HCT116 (cell line): ENCODE results near the gene GDF2. TPM values are rescaled to one million over a fixed set of nuclear protein-coding genes. Genes with fewer than 3 reads are reported as not detected.

Source experiments
- ATAC-seq: fragments of 200-7000 bp; cut with Tn5 transposase; 2 replicates; pipeline ENCODE4 v1.9.1; 2020; ENCODE audit warnings: mild to moderate bottlenecking, moderate library complexity
- BruUV-seq: library from RNA; stranded (reverse); fragments of 400-500 nt; replicated peaks from 2 replicates; lab custom pipeline; 2021; lab: Mats Ljungman, UMichigan
- CTCF ChIA-PET: fragments of 300-600 bp; sonication (Branson Sonifier 250); formaldehyde crosslinking; loops from one replicate; lab custom pipeline; 2021; ENCODE audit warnings: antibody characterized with exemption; lab: Charles Lee
- POLR2A ChIA-PET: fragments of 300-600, 350-600 bp; sonication (Branson Sonifier 250); formaldehyde crosslinking; loops from one replicate; lab custom pipeline; 2021; ENCODE audit warnings: antibody characterized with exemption; lab: Charles Lee
- RAD21 ChIA-PET, 2 experiments: fragments of 300-600 bp; sonication (Branson Sonifier 250); formaldehyde crosslinking; loops; one replicate each; lab custom pipeline; 2023; ENCODE audit warnings: low total read pairs in 2 of 2; ENCODE audit not compliant: uncharacterized antibody in 2 of 2, unreplicated experiment in 2 of 2, low non-redundant PET in 1 of 2; lab: Charles Lee
- DNase-seq: peaks from one replicate; pipeline ENCODE4 v3.0.0-alpha.2; 2010; ENCODE audit warnings: low read depth, low spot score
- H2AFZ ChIP-seq: fragments of 200-600 bp; shearing (Covaris generic), sonication (generic); 2 replicates; pipeline ENCODE4 v1.6.1; 2017; ENCODE audit warnings: low read depth, mixed run types, mixed read lengths, antibody characterized with exemption, low read length; ENCODE audit not compliant: poor library complexity, severe bottlenecking
- H3K27ac ChIP-seq: 2 replicates; pipeline ENCODE4 v1.5.1; 2012; ENCODE audit warnings: low read depth, low read length
- H3K27me3 ChIP-seq: fragments of 200-600 bp; sonication (generic); 2 replicates; pipeline ENCODE4 v1.6.1; 2016; ENCODE audit warnings: mixed run types, low read length, mixed read lengths; ENCODE audit not compliant: insufficient read depth
- H3K36me3 ChIP-seq, 2 experiments: fragments of 200-500 bp in 1 of 2; fragments of 200-600 bp in 1 of 2; sonication (Bioruptor generic) in 1 of 2; sonication (generic) in 1 of 2; 2 replicates each; pipeline versions ENCODE4 v1.5.1 to v1.6.1; 2014 to 2016; ENCODE audit warnings: low read length in 2 of 2, inconsistent platforms in 1 of 2, mixed read lengths in 1 of 2, mixed run types in 1 of 2; ENCODE audit not compliant: insufficient read depth in 2 of 2, control insufficient read depth in 1 of 2
- H3K4me1 ChIP-seq, 2 experiments: fragments of 200-600 bp in 1 of 2; sonication (generic) in 1 of 2; 2 replicates each; pipeline versions ENCODE4 v1.5.1 to v1.6.1; 2012 to 2017; ENCODE audit warnings: low read length in 2 of 2, inconsistent platforms in 1 of 2, mild to moderate bottlenecking in 1 of 2, mixed read lengths in 1 of 2, mixed run types in 1 of 2, moderate library complexity in 1 of 2; ENCODE audit not compliant: insufficient read depth in 2 of 2, control insufficient read depth in 1 of 2
- H3K4me2 ChIP-seq: fragments of 200-600 bp; sonication (generic); 2 replicates; pipeline ENCODE4 v1.6.1; 2017; ENCODE audit warnings: mixed run types, low read length, mixed read lengths
- H3K4me3 ChIP-seq, 2 experiments: fragments of 200-600 bp in 1 of 2; sonication (generic) in 1 of 2; replicated peaks in 1 of 2; 2 replicates each; pipeline ENCODE4 v1.5.1; 2011 to 2016; ENCODE audit warnings: low read length in 2 of 2, control low read depth in 1 of 2, low read depth in 1 of 2, mild to moderate bottlenecking in 1 of 2, mixed read lengths in 1 of 2, mixed run types in 1 of 2
- H3K79me2 ChIP-seq: fragments of 200-600 bp; sonication (generic); 2 replicates; pipeline ENCODE4 v1.6.1; 2017; ENCODE audit warnings: mild to moderate bottlenecking, mixed run types, low read length, moderate library complexity, mixed read lengths; ENCODE audit not compliant: insufficient read depth
- H3K9ac ChIP-seq: fragments of 200-600 bp; sonication (generic); 2 replicates; pipeline ENCODE4 v1.6.1; 2016; ENCODE audit warnings: low read length, mixed read lengths
- H3K9me2 ChIP-seq: fragments of 200-600 bp; sonication (generic), shearing (Covaris generic); 2 replicates; pipeline ENCODE4 v1.6.1; 2017; ENCODE audit warnings: mixed run types, mild to moderate bottlenecking, moderate library complexity; ENCODE audit not compliant: insufficient read depth
- H3K9me3 ChIP-seq, 2 experiments: fragments of 200-500 bp in 1 of 2; fragments of 200-600 bp in 1 of 2; sonication (Bioruptor generic) in 1 of 2; sonication (generic) in 1 of 2; 2 replicates each; pipeline ENCODE4 v1.6.1; 2014 to 2017; ENCODE audit warnings: low read length in 2 of 2, mixed read lengths in 2 of 2, inconsistent platforms in 1 of 2, low read depth in 1 of 2, mild to moderate bottlenecking in 1 of 2, mixed run types in 1 of 2, moderate library complexity in 1 of 2; ENCODE audit not compliant: control insufficient read depth in 1 of 2, insufficient read depth in 1 of 2
- H4K20me1 ChIP-seq: fragments of 200-600 bp; sonication (generic), shearing (Covaris generic); 2 replicates; pipeline ENCODE4 v1.6.1; 2017; ENCODE audit warnings: mixed run types, mild to moderate bottlenecking, moderate library complexity; ENCODE audit not compliant: insufficient read depth
- CBX3 ChIP-seq: IDR thresholded peaks from 2 replicates; pipeline ENCODE4 v1.6.1; 2012; ENCODE audit warnings: low read depth
- CEBPB ChIP-seq: IDR thresholded peaks from 2 replicates; pipeline ENCODE4 v1.6.1; 2012; ENCODE audit warnings: low read depth
- EGR1 ChIP-seq: IDR thresholded peaks from 2 replicates; pipeline ENCODE4 v1.6.1; 2012; ENCODE audit warnings: low read depth
- ELF1 ChIP-seq: IDR thresholded peaks from 2 replicates; pipeline ENCODE4 v1.6.1; 2012; ENCODE audit warnings: low read depth, borderline replicate concordance
- EZH2 ChIP-seq: fragments of 200-600 bp; sonication (generic); IDR thresholded peaks from 2 replicates; pipeline ENCODE4 v1.6.1; 2017; ENCODE audit warnings: antibody characterized with exemption, mixed run types
- EZH2phosphoT487 ChIP-seq: fragments of 200-600 bp; IDR thresholded peaks from 2 replicates; pipeline ENCODE4 v1.6.1; 2018; ENCODE audit warnings: antibody characterized with exemption, borderline replicate concordance
- FOSL1 ChIP-seq: IDR thresholded peaks from 2 replicates; pipeline ENCODE4 v1.6.1; 2012; ENCODE audit warnings: low read depth
- JUND ChIP-seq: IDR thresholded peaks from 2 replicates; pipeline ENCODE4 v1.6.1; 2012
- POLR2A ChIP-seq: IDR thresholded peaks from 2 replicates; pipeline ENCODE4 v1.7.0; 2011; ENCODE audit warnings: borderline replicate concordance; ENCODE audit not compliant: insufficient read depth, insufficient read length; ENCODE audit errors: extremely low read depth
- POLR2AphosphoS5 ChIP-seq: IDR thresholded peaks from 2 replicates; pipeline ENCODE4 v1.6.1; 2011; ENCODE audit warnings: mild to moderate bottlenecking, low read depth, low read length, moderate library complexity
- RAD21 ChIP-seq: IDR thresholded peaks from 2 replicates; pipeline ENCODE4 v1.6.1; 2012; ENCODE audit warnings: low read depth, mild to moderate bottlenecking
- SIN3A ChIP-seq: IDR thresholded peaks from 2 replicates; pipeline ENCODE4 v1.6.1; 2012; ENCODE audit warnings: low read depth
- SP1 ChIP-seq: IDR thresholded peaks from 2 replicates; pipeline ENCODE4 v1.6.1; 2012; ENCODE audit warnings: low read depth
- SRF ChIP-seq: IDR thresholded peaks from 2 replicates; pipeline ENCODE4 v1.6.1; 2012; ENCODE audit warnings: low read depth
- TCF7L2 ChIP-seq: IDR thresholded peaks from 2 replicates; pipeline ENCODE4 v1.7.0; 2011; ENCODE audit warnings: borderline replicate concordance, inconsistent platforms; ENCODE audit not compliant: insufficient read depth, insufficient read length; ENCODE audit errors: extremely low read depth
- YY1 ChIP-seq: IDR thresholded peaks from 2 replicates; pipeline ENCODE4 v1.6.1; 2011; ENCODE audit warnings: low read length, low read depth, moderate library complexity, mild to moderate bottlenecking; ENCODE audit not compliant: insufficient replicate concordance; ENCODE audit errors: extremely low read depth
- ZFX ChIP-seq: fragments of 450-650 bp; IDR thresholded peaks from 2 replicates; pipeline ENCODE4 v1.6.1; 2017
- ZNF274 ChIP-seq: fragments of 200-500 bp; sonication (Bioruptor generic); IDR thresholded peaks from 2 replicates; pipeline ENCODE4 v1.6.1; 2014; ENCODE audit warnings: mild to moderate bottlenecking, low read depth, low read length, inconsistent platforms
- intact Hi-C: fragments of 100-400 bp; cut with micrococcal nuclease; formaldehyde crosslinking; loops from 2 replicates; pipeline ENCODE4 v1.10.0; 2022
- total RNA-seq: library from RNA; stranded (reverse); gene quantifications from one replicate; pipeline ENCODE4 v1.2.1, GENCODE V29; 2021; ENCODE audit not compliant: unreplicated experiment
- TF ChIP-seq, protein P1 (sequence below): IDR thresholded peaks from 2 replicates; pipeline ENCODE4 v1.6.1; 2012; ENCODE audit warnings: low read depth
- TF ChIP-seq, protein P2 (sequence below): IDR thresholded peaks from 2 replicates; pipeline ENCODE4 v1.6.1; 2012

GDF2 gene
- total RNA-seq, 1 experiment from 2014 or later, result not detected

- RAD21 ChIA-PET, result no interaction called here
- no peak overlapping the region for H3K27ac ChIP-seq
- TF ChIP-seq JUND (no peak), SP1 (no peak), ELF1 (no peak), SRF (no peak), ZNF274 (no peak), EZH2 (no peak), TCF7L2 (no peak), FOSL1 (no peak), YY1 (no peak), CBX3 (no peak), RAD21 (no peak), EZH2phosphoT487 (no peak), CEBPB (no peak), POLR2A (no peak), EGR1 (no peak), ZFX (no peak), POLR2AphosphoS5 (no peak), SIN3A (no peak)
- TF ChIP-seq, protein P1, sequence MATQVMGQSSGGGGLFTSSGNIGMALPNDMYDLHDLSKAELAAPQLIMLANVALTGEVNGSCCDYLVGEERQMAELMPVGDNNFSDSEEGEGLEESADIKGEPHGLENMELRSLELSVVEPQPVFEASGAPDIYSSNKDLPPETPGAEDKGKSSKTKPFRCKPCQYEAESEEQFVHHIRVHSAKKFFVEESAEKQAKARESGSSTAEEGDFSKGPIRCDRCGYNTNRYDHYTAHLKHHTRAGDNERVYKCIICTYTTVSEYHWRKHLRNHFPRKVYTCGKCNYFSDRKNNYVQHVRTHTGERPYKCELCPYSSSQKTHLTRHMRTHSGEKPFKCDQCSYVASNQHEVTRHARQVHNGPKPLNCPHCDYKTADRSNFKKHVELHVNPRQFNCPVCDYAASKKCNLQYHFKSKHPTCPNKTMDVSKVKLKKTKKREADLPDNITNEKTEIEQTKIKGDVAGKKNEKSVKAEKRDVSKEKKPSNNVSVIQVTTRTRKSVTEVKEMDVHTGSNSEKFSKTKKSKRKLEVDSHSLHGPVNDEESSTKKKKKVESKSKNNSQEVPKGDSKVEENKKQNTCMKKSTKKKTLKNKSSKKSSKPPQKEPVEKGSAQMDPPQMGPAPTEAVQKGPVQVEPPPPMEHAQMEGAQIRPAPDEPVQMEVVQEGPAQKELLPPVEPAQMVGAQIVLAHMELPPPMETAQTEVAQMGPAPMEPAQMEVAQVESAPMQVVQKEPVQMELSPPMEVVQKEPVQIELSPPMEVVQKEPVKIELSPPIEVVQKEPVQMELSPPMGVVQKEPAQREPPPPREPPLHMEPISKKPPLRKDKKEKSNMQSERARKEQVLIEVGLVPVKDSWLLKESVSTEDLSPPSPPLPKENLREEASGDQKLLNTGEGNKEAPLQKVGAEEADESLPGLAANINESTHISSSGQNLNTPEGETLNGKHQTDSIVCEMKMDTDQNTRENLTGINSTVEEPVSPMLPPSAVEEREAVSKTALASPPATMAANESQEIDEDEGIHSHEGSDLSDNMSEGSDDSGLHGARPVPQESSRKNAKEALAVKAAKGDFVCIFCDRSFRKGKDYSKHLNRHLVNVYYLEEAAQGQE, result no peak
- TF ChIP-seq, protein P2, sequence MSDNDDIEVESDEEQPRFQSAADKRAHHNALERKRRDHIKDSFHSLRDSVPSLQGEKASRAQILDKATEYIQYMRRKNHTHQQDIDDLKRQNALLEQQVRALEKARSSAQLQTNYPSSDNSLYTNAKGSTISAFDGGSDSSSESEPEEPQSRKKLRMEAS, result no peak
- no peaks in the 10 kb centered on the region for H3K36me3 ChIP-seq
- no TSS peak for BruUV-seq
- H3K4me1 ChIP-seq, result peaks cover 0 to 15% of the 10 kb centered on the region in 2 experiments; a peak in 1 of 4 replicates
- H3K4me3 ChIP-seq, result no peak overlapping the region
- ATAC-seq (no peak), DNase-seq (no peak)
- no peaks in the 10 kb centered on the region for H3K79me2 ChIP-seq
- no peaks in the 10 kb centered on the region for H3K9me3 ChIP-seq
- no peaks in the 10 kb centered on the region for H3K27me3 ChIP-seq
- POLR2A ChIA-PET, result no interaction called here
- H4K20me1 ChIP-seq, result no peaks in the 10 kb centered on the region
- no peaks in the 10 kb centered on the region for H3K9me2 ChIP-seq
- CTCF ChIA-PET, result no interaction called here
- no peak overlapping the region for H3K9ac ChIP-seq
- H2AFZ ChIP-seq, result no peak overlapping the region
- intact Hi-C loops, result no loop called here
- H3K4me2 ChIP-seq, result no peak overlapping the region
Observed at GRCh38 chr10:47366181-47366631, 44.0 kb downstream of the GDF2 start.
